Activated gamma-delta T cell treated with anti-CD3 and anti-CD28 coated beads, Interleukin-2, amount 50 U/mL, for 16 hours (primary cell): ENCODE measurements around the gene BZW1.
"Not testable (repeated sequence)": the region's sequence is repeated elsewhere in the genome, so short reads cannot be mapped to it uniquely, and the experiment has no call there.

Experiments
- DNase-seq: peaks from one replicate; pipeline ENCODE4 v3.0.0-alpha.2; 2020; ENCODE audit warnings: low read depth

Gene BZW1

GRCh38 chr2:200791905-200792304, 19.8 kb upstream of the BZW1 start:
- DNase-seq, result no peak

GRCh38 chr2:200794143-200794542, 17.6 kb upstream of the BZW1 start:
- DNase-seq, result no peak

GRCh38 chr2:200795028-200795440, 16.7 kb upstream of the BZW1 start:
- DNase-seq, result no peak

GRCh38 chr2:200796561-200796960, 15.1 kb upstream of the BZW1 start:
- DNase-seq, result no peak

GRCh38 chr2:200797242-200797770, 14.4 kb upstream of the BZW1 start:
- no peak for DNase-seq

GRCh38 chr2:200798514-200798913, 13.2 kb upstream of the BZW1 start:
- no peak for DNase-seq

GRCh38 chr2:200800458-200800857, 11.3 kb upstream of the BZW1 start:
- DNase-seq, result no peak

- not testable (repeated sequence) for DNase-seq
Observed at GRCh38 chr2:200801431-200801830, 10.3 kb upstream of the BZW1 start.

GRCh38 chr2:200809506-200810251, 2.0 kb upstream of the BZW1 start:
- no peak for DNase-seq

GRCh38 chr2:200810252-200810997, 1.3 kb upstream of the BZW1 start:
- DNase-seq, result no peak

- no peak for DNase-seq
Observed at GRCh38 chr2:200810998-200811332, 745 bp upstream of the BZW1 start.

- DNase-seq, result peak; percentile 55
Observed at GRCh38 chr2:200812122-200813022, 662 bp downstream of the BZW1 start.

- no peak for DNase-seq
Observed at GRCh38 chr2:200814276-200814815, 2.6 kb downstream of the BZW1 start.

- no peak for DNase-seq
Observed at GRCh38 chr2:200814917-200815316, 3.2 kb downstream of the BZW1 start.

GRCh38 chr2:200818732-200819131, 7.0 kb downstream of the BZW1 start:
- not testable (repeated sequence) for DNase-seq

GRCh38 chr2:200820573-200821234, 9.0 kb downstream of the BZW1 start:
- no peak for DNase-seq

GRCh38 chr2:200821686-200822245, 10.1 kb downstream of the BZW1 start:
- DNase-seq, result no peak

- DNase-seq, result no peak
Observed at GRCh38 chr2:200828104-200828503, 16.4 kb downstream of the BZW1 start.

- no peak for DNase-seq
Observed at GRCh38 chr2:200828572-200829257, 17.0 kb downstream of the BZW1 start.

- DNase-seq, result no peak
Observed at GRCh38 chr2:200829258-200829655, 17.5 kb downstream of the BZW1 start.

GRCh38 chr2:200834701-200835100, 23.0 kb downstream of the BZW1 start:
- no peak for DNase-seq
